DMS79 treated with DMSO at 0.1 percent for 48 hours (cell line): Measurements from ENCODE around the gene GADL1.
A peak's percentile ranks its signal among the peaks of the same experiment; 100 is the strongest.

Experiments used
- DNase-seq: peaks from one replicate; lab custom pipeline; 2025; lab: John Stamatoyannopoulos, UW

The GADL1 gene

GRCh38 chr3:30694148-30694547 lies 200.3 kb downstream of the GADL1 start:
- no peak for DNase-seq

GRCh38 chr3:30693470-30694120 lies 200.9 kb downstream of the GADL1 start:
- peak; percentile 28 for DNase-seq

GRCh38 chr3:30692498-30693130 lies 201.8 kb downstream of the GADL1 start:
- DNase-seq, result no peak

GRCh38 chr3:30691944-30692343 lies 202.5 kb downstream of the GADL1 start:
- DNase-seq, result no peak

DNA sequence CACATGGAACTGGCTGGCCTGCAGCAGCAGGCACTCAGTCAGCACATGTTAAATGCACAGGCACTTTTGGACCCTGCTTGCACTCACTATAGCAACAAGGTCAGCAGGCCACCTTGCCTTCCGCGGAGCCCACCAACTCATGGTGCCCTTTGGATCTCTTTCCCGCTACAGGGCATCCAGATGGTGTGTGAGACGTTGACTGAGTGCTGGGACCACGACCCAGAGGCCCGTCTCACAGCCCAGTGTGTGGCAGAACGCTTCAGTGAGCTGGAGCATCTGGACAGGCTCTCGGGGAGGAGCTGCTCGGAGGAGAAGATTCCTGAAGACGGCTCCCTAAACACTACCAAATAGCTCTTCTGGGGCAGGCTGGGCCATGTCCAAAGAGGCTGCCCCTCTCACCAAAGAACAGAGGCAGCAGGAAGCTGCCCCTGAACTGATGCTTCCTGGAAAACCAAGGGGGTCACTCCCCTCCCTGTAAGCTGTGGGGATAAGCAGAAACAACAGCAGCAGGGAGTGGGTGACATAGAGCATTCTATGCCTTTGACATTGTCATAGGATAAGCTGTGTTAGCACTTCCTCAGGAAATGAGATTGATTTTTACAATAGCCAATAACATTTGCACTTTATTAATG lies 203.1 kb downstream of the GADL1 start:
- no peak for DNase-seq

GRCh38 chr3:30690199-30690598 lies 204.3 kb downstream of the GADL1 start:
- DNase-seq, result no peak

DNA sequence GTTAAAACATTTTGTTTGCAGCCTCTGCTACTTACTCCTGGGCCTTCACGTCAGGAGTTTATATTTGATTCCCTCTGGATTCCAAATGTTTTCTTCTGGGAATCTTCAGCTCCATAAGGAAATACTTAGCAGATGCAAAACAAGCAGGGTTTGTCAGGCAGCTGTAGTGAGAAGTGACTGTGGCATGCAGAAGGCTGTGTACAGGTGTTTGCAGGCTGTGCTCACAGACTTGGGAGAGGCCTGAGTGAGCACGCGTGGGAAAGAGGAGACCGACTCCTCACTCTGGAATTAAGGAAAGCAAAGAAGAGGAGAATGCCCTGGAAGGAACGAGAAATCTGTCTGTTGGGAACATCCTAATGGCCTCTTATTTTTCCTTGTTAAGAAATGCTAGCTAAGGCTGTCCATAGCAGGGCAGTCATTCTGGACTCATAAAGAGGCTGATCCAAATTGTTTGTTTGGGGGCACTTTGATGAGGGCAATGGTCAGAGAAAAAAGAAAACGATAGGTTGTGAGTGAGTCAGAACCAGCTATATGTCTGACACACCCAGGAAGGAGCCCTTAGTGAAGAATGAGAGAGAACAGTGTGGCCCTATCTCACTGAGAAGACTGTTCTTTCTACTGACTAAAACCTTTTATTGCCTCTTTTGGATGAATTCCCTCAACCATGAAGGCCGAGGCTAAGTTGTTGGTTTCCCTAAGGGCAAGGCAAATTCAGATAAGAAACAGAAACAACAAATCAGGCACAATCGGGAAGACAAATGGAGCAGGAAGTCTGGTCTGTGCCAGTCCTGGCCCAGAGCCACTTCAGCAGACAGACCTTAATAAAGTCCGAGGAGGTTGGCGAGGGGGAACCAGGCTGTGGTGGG lies 205.5 kb downstream of the GADL1 start:
- DNase-seq, result peak; percentile 10

DNA sequence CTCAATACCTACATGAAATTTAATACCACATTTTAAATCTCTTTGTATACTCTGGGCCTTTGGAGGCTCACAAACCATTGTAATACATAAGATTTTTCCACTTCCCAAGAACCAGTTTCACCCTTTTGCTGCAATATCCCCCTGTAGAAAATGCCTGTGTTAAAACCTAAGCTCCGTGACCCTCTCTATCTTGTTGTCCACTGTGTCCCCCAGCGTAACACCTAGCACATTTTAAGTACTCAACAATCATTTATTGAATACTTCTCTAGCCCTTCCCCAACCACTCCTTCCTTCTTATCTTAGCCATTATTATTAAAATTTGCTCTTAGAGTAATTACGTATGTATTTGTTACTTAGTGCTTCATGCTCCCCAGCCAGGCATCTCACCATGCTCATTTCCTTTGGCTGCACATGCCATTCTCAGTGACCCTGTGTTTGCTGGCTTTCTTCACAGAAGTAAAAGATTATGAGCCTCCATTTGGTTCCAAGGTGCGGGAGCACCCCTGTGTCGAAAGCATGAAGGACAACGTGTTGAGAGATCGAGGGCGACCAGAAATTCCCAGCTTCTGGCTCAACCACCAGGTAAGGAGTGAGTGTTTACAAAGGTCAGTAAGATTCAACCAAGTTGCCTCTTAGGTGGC lies 206.4 kb downstream of the GADL1 start:
- DNase-seq, result no peak

DNA sequence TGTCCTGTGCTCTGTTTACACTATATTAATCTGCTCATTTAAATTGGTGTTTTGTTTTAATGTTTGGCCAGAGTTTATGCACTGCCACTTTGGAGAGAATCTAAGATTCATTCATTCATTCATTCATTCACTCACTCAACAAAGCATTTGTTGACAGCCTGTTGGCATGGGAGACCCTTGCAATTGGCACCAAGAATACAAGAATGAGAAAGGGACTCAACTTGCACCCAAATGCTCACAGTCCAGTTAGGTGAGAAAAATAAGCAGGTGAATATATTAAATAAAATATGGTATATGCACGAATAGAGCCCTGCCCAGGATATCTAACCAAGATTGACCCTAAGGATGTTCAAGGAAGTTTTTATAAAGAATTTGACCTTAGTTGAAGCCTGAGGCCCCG lies 207.7 kb downstream of the GADL1 start:
- DNase-seq, result no peak

DNA sequence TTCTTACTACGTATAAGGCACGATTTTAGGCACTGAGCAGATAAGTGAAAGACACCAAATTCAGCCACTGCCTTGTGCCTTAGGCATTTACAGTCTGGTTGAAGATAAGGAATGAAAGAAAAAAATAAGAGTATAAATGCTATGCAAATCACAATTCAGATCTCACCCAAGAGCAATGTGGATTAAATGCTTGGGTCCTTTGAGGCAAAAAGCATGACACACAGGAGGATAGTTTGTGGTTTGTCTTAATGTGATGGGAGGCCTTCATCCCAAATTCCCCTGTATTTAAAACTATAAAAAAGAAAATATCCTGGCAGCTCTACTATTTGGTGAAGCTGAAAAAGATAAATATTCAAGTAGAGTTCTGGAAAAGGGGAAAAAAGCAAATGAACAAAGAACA lies 208.3 kb downstream of the GADL1 start:
- no peak for DNase-seq

DNA sequence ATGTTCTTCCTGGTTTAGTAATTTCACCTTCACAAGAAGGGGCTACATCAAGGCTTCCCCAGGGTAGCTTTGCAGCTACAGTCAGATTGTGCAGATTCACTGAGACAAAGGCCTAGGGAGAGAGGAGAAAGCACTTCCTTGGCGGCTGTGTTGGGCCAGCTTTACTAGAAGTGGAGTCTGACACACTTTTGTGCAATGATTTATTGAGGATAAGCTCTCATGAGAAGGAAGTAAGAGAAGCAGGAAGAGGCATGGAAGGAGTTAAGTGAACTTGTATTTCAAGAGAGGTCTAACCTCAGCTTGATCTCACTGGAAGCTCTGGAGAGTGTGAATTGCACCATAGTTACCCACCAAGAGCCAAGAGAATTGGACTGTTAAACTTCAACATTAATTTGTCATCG lies 209.2 kb downstream of the GADL1 start:
- no peak for DNase-seq

DNA sequence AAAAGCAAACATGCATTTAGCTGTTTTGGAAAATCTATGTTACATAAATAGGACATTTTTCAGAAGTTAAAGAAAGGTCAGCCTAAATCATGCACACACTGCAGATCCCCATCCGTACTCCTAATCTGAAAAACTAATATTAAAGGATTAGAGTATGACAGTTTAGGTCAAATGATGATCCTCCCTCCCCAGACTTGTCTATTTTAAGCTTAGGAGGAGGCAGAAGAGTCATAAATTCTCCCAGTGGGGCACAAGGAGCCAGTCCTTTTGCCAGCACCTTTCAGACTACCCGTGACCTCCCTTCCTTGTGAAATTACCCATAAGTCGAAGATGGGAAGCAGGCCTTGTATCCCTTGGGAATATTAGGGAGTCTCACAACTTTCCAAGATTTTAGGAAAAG lies 210.1 kb downstream of the GADL1 start:
- DNase-seq, result no peak

DNA sequence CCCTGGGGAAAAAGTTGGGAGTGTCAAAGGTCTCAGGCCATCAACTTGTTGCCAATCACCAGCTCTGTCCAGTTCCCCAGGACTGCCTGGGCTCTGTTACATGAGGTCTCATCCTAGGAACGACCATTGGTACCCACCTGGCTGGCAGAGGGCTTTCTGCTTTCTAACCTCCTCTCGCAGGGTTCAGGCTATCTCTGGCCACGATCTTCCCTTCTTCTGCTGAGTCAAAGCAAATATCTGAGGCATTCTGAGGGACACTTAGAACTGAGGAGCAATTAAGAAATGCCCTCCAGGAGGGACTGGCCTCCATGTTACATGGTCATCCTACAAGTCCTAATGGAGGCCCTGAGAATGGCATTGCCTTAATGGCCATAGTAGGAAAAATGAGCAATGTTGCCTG lies 210.7 kb downstream of the GADL1 start:
- no peak for DNase-seq

- no peak for DNase-seq
Measured at GRCh38 chr3:30682434-30683155, 211.9 kb downstream of the GADL1 start.

DNA sequence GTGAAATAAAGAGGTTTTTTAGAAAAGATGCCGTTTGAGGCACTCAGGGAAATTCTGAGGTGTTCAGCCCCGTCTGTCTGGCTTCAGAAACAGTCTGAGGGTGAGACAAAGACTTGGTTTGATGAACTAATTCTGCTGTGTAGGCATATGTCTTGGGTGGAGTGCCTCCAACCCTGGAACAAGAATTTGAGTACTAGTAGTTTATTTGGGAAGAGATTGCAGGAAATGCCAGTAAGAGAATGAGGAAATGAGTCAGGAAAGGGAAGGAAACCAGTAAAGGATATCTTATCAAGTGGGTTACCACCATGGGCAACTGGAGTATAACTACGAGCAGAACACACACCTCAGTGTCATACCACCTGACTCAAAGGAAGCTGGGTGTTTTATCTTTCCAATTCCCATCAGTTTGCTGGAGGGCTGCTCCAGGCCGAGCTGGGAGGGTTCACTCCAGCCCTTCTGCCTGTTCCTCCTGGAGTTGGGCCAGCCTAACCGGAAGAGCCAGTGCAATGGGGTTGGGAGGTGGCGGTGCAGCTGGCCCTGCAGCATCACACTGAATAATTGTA lies 212.7 kb downstream of the GADL1 start:
- no peak for DNase-seq

DNA sequence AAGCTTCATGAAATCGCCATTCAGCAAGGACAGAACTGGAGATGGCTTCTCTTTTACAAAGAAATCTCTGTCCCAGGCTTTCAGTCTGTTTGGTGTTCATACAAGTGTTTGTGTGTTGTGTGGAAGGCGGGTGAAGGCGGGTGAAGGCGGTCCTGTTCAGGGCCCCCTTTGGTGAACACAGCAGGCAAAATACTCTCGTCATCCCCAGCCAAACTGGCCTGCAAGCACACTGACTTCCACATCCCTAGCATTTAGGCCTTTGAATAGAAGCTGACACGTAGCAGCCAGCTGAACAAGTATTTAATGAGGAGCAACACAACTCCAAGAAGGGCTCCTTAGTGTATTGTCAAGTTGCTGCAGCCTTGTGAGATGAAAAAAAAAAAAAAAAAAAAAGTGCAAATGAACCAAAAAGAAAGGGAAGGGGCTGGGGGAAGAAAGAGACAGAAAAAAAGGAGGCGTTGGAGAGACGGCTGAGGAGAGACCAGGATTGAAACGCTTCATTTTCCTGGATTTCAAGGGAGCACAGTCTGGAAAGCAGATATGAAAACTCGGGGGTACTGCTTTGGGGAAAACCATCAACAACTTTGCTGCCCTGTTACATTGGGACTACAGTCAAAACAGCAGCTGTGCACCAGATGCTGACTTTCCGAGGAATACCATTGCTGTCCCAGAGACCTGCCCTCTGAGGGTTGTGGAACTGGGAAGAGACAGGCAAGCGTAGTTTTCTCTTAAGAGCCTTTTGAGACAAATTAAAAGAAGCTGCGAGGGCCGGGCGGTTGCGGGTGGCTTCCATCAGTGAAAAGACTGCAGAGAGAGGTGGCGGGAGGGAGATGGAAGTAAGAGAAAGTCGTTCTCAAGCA lies 213.4 kb downstream of the GADL1 start:
- no peak for DNase-seq

- DNase-seq, result no peak
Measured at GRCh38 chr3:30679045-30679444, 215.4 kb downstream of the GADL1 start.

DNA sequence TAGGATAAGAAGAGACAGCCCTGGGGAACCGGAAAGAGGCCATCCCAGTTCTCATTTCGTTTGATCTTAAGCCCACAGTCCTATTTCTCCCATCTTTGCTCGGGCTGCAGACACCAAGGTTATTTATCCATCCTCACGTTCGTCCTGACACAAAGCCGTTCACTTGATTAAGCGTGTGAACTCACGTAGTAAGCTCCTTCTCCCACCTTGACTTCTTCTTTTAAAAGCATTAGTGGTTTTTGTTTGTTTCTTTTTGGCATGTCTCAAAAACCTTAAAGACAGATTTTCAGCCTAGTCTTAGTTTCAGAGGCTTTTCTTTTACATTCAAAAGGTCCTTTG lies 217.1 kb downstream of the GADL1 start:
- DNase-seq, result no peak

DNA sequence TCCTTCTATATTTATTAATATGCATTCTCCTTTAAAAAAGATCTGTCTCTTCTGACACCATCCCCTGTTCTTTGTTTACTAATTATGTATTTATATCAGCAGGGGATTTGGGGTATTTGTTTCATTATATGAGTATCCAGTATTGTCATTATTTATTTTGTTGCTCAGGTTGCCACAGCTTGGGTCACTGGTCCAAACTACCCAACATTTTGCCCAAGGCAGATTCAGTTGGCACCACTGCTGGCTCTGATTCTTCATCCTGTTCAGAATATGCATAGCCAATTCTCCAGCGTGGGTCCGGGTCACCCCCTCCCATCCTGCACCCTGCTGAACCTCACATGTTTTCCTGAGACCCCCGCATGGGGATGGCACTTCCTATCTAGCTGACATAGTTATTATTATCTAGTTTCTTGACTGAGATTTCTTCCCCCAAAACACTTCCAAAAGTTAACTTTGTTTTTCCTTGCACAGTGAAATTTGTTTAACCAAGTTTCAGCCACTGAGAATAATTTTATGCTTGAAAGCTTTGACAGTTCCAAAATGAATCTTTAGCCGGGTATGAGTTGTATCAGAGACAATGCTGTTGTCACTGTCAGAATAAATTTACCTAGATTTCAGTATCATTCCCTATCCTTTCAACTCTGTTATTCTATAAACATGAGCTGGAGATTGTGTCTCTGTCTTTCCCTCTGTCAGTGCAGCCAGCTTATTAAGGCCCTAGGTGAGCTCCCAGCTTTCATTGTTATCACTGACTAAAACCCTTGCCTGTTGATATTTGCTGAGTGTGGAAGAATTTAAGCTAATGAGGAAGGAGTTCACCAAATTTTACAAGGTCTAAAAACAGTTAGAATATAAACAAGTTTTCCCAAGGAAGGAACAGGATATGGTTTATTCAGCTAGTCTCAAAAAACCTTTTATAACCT lies 217.8 kb downstream of the GADL1 start:
- no peak for DNase-seq
